Naive thymus-derived CD8-positive, alpha-beta T cell (primary cell): ENCODE measurements around the gene FOXK2. TPM values are rescaled to one million over a fixed set of nuclear protein-coding genes. Genes with fewer than 3 reads are reported as not detected.

Source experiments
- ATAC-seq, 2 donors: fragments of 150-1000 bp; cut with Tn5 transposase in 1 of 2; sonication (Bioruptor Pico), chemical (Tn5 transposase) in 1 of 2; 1 replicate in 1 of 2; 2 replicates in 1 of 2; pipeline ENCODE4 v1.10.0; 2021; ENCODE audit warnings: mild to moderate bottlenecking in 2 of 2, moderate library complexity in 2 of 2
- POLR2A ChIA-PET: fragments of 350-600 bp; sonication (Branson Sonifier 250); formaldehyde crosslinking; loops from one replicate; lab custom pipeline; 2021; ENCODE audit warnings: antibody characterized with exemption; lab: Charles Lee
- DNase-seq, 10 donors: peaks; one replicate each; pipeline versions ENCODE4 v3.0.0 to v3.0.0-alpha.2; 2020 to 2022
- H3K27ac Mint-ChIP-seq, 10 donors: one replicate each; pipeline ENCODE4 v1.8.0; 2020 to 2022; ENCODE audit warnings: mild to moderate bottlenecking in 10 of 10, mixed read lengths in 10 of 10, moderate library complexity in 4 of 10, inconsistent platforms in 1 of 10
- H3K27me3 Mint-ChIP-seq, 5 donors: one replicate each; pipeline ENCODE4 v1.8.0; 2021 to 2022; ENCODE audit warnings: mixed read lengths in 5 of 5
- H3K36me3 Mint-ChIP-seq, 3 donors: one replicate each; pipeline ENCODE4 v1.8.0; 2020 to 2022; ENCODE audit warnings: mixed read lengths in 3 of 3, mild to moderate bottlenecking in 2 of 3, inconsistent platforms in 1 of 3
- H3K4me1 Mint-ChIP-seq, 4 donors: one replicate each; pipeline ENCODE4 v1.8.0; 2021 to 2022; ENCODE audit warnings: mixed read lengths in 4 of 4
- H3K4me3 Mint-ChIP-seq, 10 donors: one replicate each; pipeline ENCODE4 v1.8.0; 2020 to 2022; ENCODE audit warnings: mild to moderate bottlenecking in 10 of 10, mixed read lengths in 10 of 10, moderate library complexity in 6 of 10, inconsistent platforms in 1 of 10
- H3K9me3 Mint-ChIP-seq, 9 donors: one replicate each; pipeline ENCODE4 v1.8.0; 2020 to 2022; ENCODE audit warnings: mixed read lengths in 9 of 9, mild to moderate bottlenecking in 3 of 9, inconsistent platforms in 1 of 9, moderate library complexity in 1 of 9
- polyA plus RNA-seq, 3 donors: library from polyadenylated mRNA; unstranded; fragments of 300-500 nt; fragmentation: Illumina TruSeq; gene quantifications; one replicate each; pipeline ENCODE4 v1.2.3, GENCODE V29; 2021
- total RNA-seq, 8 experiments: library from RNA in 2 of 8; stranded (reverse) in 2 of 8; gene quantifications; one replicate each; pipeline ENCODE4 v1.2.3 and lab custom pipeline; 2021 to 2026

FOXK2 gene
- total RNA-seq (10 to 100 TPM; 54.6 to 58.4 TPM), polyA plus RNA-seq (1 to 10 TPM; 3.2 to 5.7 (median 4.3) TPM), total RNA-seq (lab: John Stamatoyannopoulos, UW) (36.4 to 110 (median 71.9) reads per million in 6 experiments)

- ATAC-seq, result peak; percentile 95 to 98
These were observed at the start of gene FOXK2 for GRCh38 chr17:82518826-82519810. Gene FOXK2, plus strand, starts transcription at chr17:82519732. Its CDS starts 157 bp downstream, at chr17:82519889.

GRCh38 chr17:82470065-82470464 lies 49.5 kb upstream of the FOXK2 start:
- Mint-ChIP-seq H3K27me3 (no peaks in the 10 kb centered on the region), H3K4me1 (peaks cover 0 to 3% (median under 1%) of the 10 kb centered on the region in 4 donors), H3K4me3 (no peak overlapping the region), H3K27ac (no peak overlapping the region), H3K9me3 (no peaks in the 10 kb centered on the region), H3K36me3 (peaks cover 0 to 83% (median 13%) of the 10 kb centered on the region in 3 donors)
- DNase-seq, result no peak
- POLR2A ChIA-PET, result no interaction called here
- ATAC-seq, result no peak

More at GRCh38 chr17:82518826-82519810, at the start of gene FOXK2:
- Mint-ChIP-seq H3K27me3 (no peaks in the 10 kb centered on the region), H3K4me3 (peak within 1 kb of the TSS; percentile 84 to 97 (median 89)), H3K4me1 (peaks cover 15 to 26% (median 24%) of the 10 kb centered on the region in 4 donors), H3K36me3 (no peaks in the 10 kb centered on the region), H3K27ac (peak within 1 kb of the TSS; percentile 26 to 95 (median 90)), H3K9me3 (no peaks in the 10 kb centered on the region)
- POLR2A ChIA-PET, result interaction anchor here (0.6 to 2.8 kb wide), 23 partner anchors 9 to 496 kb away, joined by 3 to 42 read pairs (median 3); partner anchors contain the start of genes CENPX, LRRC45, NARF and SLC16A3
- DNase-seq, result peak; percentile 90 to 97 (median 95)

GRCh38 chr17:82474223-82475010 lies 45.1 kb upstream of the FOXK2 start:
- H3K36me3 Mint-ChIP-seq, result peaks cover 0 to 70% (median 8%) of the 10 kb centered on the region in 3 donors

GRCh38 chr17:82475458-82475857 lies 44.1 kb upstream of the FOXK2 start:
- no peaks in the 10 kb centered on the region for H3K27me3 Mint-ChIP-seq
- POLR2A ChIA-PET, result interaction anchor here (1.1 kb wide), 1 partner anchor 55 kb away, joined by 5 read pairs; no protein-coding TSS in a partner anchor
- no peaks in the 10 kb centered on the region for H3K9me3 Mint-ChIP-seq
- H3K27ac Mint-ChIP-seq, result no peak overlapping the region
- H3K4me3 Mint-ChIP-seq, result no peak overlapping the region
- DNase-seq (no peak), ATAC-seq (no peak)
- H3K36me3 Mint-ChIP-seq, result peaks cover 0 to 70% (median 5%) of the 10 kb centered on the region in 3 donors
- H3K4me1 Mint-ChIP-seq, result peaks cover 6 to 9% (median 8%) of the 10 kb centered on the region in 4 donors

More at GRCh38 chr17:82474223-82475010, 45.1 kb upstream of the FOXK2 start:
- Mint-ChIP-seq H3K9me3 (no peaks in the 10 kb centered on the region), H3K27ac (peak overlapping the region in 1 of 10 donors; percentile 60), H3K4me1 (peaks cover 6 to 10% (median 8%) of the 10 kb centered on the region in 4 donors), H3K4me3 (no peak overlapping the region), H3K27me3 (no peaks in the 10 kb centered on the region)
- POLR2A ChIA-PET, result interaction anchor here (1.1 kb wide), 1 partner anchor 56 kb away, joined by 5 read pairs; no protein-coding TSS in a partner anchor
- DNase-seq, result no peak
- no peak for ATAC-seq

GRCh38 chr17:82477934-82478333 lies 41.6 kb upstream of the FOXK2 start:
- Mint-ChIP-seq H3K27ac (peak overlapping the region in 3 of 10 donors; percentile 15 to 57 (median 41)), H3K27me3 (no peaks in the 10 kb centered on the region), H3K9me3 (no peaks in the 10 kb centered on the region), H3K4me3 (no peak overlapping the region), H3K4me1 (peaks cover 6 to 9% (median 8%) of the 10 kb centered on the region in 4 donors), H3K36me3 (peaks cover 0 to 76% (median 2%) of the 10 kb centered on the region in 3 donors)
- ATAC-seq (no peak), DNase-seq (no peak)
- POLR2A ChIA-PET, result interaction anchor here (1.3 kb wide), 1 partner anchor 20 kb away, joined by 5 read pairs; no protein-coding TSS in a partner anchor

GRCh38 chr17:82479602-82480001 lies 39.9 kb upstream of the FOXK2 start:
- ATAC-seq, result no peak
- Mint-ChIP-seq H3K4me1 (peaks cover 6 to 9% (median 8%) of the 10 kb centered on the region in 4 donors), H3K4me3 (no peak overlapping the region), H3K27ac (no peak overlapping the region), H3K9me3 (no peaks in the 10 kb centered on the region), H3K36me3 (peaks cover 0 to 75% (median 0%) of the 10 kb centered on the region in 3 donors), H3K27me3 (no peaks in the 10 kb centered on the region)
- no peak for DNase-seq
- POLR2A ChIA-PET, result interaction anchor here (0.8 to 1.2 kb wide), 2 partner anchors 30 to 62 kb away, joined by 3 to 5 read pairs; no protein-coding TSS in a partner anchor

- no peak overlapping the region for H3K4me3 Mint-ChIP-seq
- H3K4me1 Mint-ChIP-seq, result peaks cover 6 to 9% (median 8%) of the 10 kb centered on the region in 4 donors
- H3K27me3 Mint-ChIP-seq, result no peaks in the 10 kb centered on the region
These were observed 39.2 kb upstream of the FOXK2 start for GRCh38 chr17:82480318-82480717.

GRCh38 chr17:82483204-82483660 lies 36.3 kb upstream of the FOXK2 start:
- Mint-ChIP-seq H3K9me3 (no peaks in the 10 kb centered on the region), H3K27ac (peak overlapping the region in 1 of 10 donors; percentile 41), H3K4me3 (no peak overlapping the region), H3K4me1 (peaks cover 5 to 17% (median 14%) of the 10 kb centered on the region in 4 donors), H3K36me3 (peaks cover 0 to 83% (median 0%) of the 10 kb centered on the region in 3 donors), H3K27me3 (no peaks in the 10 kb centered on the region)
- POLR2A ChIA-PET, result no interaction called here
- DNase-seq (no peak), ATAC-seq (no peak)

More at GRCh38 chr17:82480318-82480717, 39.2 kb upstream of the FOXK2 start:
- POLR2A ChIA-PET, result interaction anchor here (0.8 to 1.2 kb wide), 2 partner anchors 31 to 63 kb away, joined by 3 to 5 read pairs; no protein-coding TSS in a partner anchor
- no peak for ATAC-seq
- DNase-seq, result no peak
- no peaks in the 10 kb centered on the region for H3K9me3 Mint-ChIP-seq
- no peak overlapping the region for H3K27ac Mint-ChIP-seq
- peaks cover 0 to 75% (median 0%) of the 10 kb centered on the region in 3 donors for H3K36me3 Mint-ChIP-seq

GRCh38 chr17:82483836-82484235 lies 35.7 kb upstream of the FOXK2 start:
- H3K27ac Mint-ChIP-seq, result no peak overlapping the region
- ATAC-seq, result no peak
- no peaks in the 10 kb centered on the region for H3K9me3 Mint-ChIP-seq
- H3K36me3 Mint-ChIP-seq, result peaks cover 0 to 89% (median 0%) of the 10 kb centered on the region in 3 donors
- no peak overlapping the region for H3K4me3 Mint-ChIP-seq
- DNase-seq, result no peak
- POLR2A ChIA-PET, result no interaction called here
- no peaks in the 10 kb centered on the region for H3K27me3 Mint-ChIP-seq
- H3K4me1 Mint-ChIP-seq, result peaks cover 5 to 15% (median 13%) of the 10 kb centered on the region in 4 donors

- Mint-ChIP-seq H3K9me3 (no peaks in the 10 kb centered on the region), H3K27me3 (no peaks in the 10 kb centered on the region), H3K4me3 (no peak overlapping the region), H3K36me3 (peaks cover 0 to 68% (median 0%) of the 10 kb centered on the region in 3 donors), H3K4me1 (peaks cover 2 to 13% (median 8%) of the 10 kb centered on the region in 4 donors), H3K27ac (peak overlapping the region in 6 of 10 donors; percentile 20 to 83 (median 45))
- ATAC-seq (no peak), DNase-seq (no peak)
- POLR2A ChIA-PET, result no interaction called here
These were observed 33.1 kb upstream of the FOXK2 start for GRCh38 chr17:82486231-82487094.

- H3K36me3 Mint-ChIP-seq, result peaks cover 0 to 54% (median 0%) of the 10 kb centered on the region in 3 donors
- H3K4me1 Mint-ChIP-seq, result peaks cover 2 to 13% (median 8%) of the 10 kb centered on the region in 4 donors
- DNase-seq (no peak), ATAC-seq (no peak)
- H3K4me3 Mint-ChIP-seq, result no peak overlapping the region
- no peaks in the 10 kb centered on the region for H3K27me3 Mint-ChIP-seq
- H3K9me3 Mint-ChIP-seq, result no peaks in the 10 kb centered on the region
- POLR2A ChIA-PET, result no interaction called here
- H3K27ac Mint-ChIP-seq, result peak overlapping the region in 1 of 10 donors; percentile 31
These were observed 31.6 kb upstream of the FOXK2 start for GRCh38 chr17:82487910-82488309.
